Karpas-422 (cell line): ENCODE measurements around the gene IRF5. TPM values are rescaled to one million over a fixed set of nuclear protein-coding genes. Genes with fewer than 3 reads are reported as not detected.
A peak's percentile ranks its signal among the peaks of the same experiment; 100 is the strongest.

Source experiments
- DNase-seq: peaks from one replicate; pipeline ENCODE4 v3.0.0-alpha.2; 2015
- H2AFZ ChIP-seq: fragments of 200-600 bp; sonication (generic); 2 replicates; pipeline ENCODE4 v1.6.1; 2014; ENCODE audit warnings: antibody characterized with exemption, low read length, mixed read lengths
- H3K27ac ChIP-seq: fragments of 200-600 bp; sonication (generic); 2 replicates; pipeline ENCODE4 v1.5.1; 2014; ENCODE audit warnings: mild to moderate bottlenecking, low read length, moderate library complexity
- H3K27me3 ChIP-seq: fragments of 200-600 bp; sonication (generic); 2 replicates; pipeline ENCODE4 v1.6.1; 2014; ENCODE audit warnings: low read length, mixed read lengths
- H3K36me3 ChIP-seq: fragments of 200-600 bp; sonication (generic); 2 replicates; pipeline ENCODE4 v1.6.1; 2014; ENCODE audit warnings: low read length, mixed read lengths; ENCODE audit not compliant: insufficient read depth
- H3K4me1 ChIP-seq: fragments of 200-600 bp; sonication (generic); 2 replicates; pipeline ENCODE4 v1.6.1; 2014; ENCODE audit warnings: mild to moderate bottlenecking, low read length, mixed read lengths
- H3K4me2 ChIP-seq: fragments of 200-600 bp; sonication (generic); 2 replicates; pipeline ENCODE4 v1.6.1; 2014; ENCODE audit warnings: low read length, low read depth, mild to moderate bottlenecking; ENCODE audit not compliant: poor library complexity, severe bottlenecking
- H3K4me3 ChIP-seq: fragments of 200-600 bp; sonication (generic); 2 replicates; pipeline ENCODE4 v1.5.1; 2014; ENCODE audit warnings: mild to moderate bottlenecking, antibody characterized with exemption, low read length, mixed read lengths
- H3K79me2 ChIP-seq: fragments of 200-600 bp; sonication (generic); 2 replicates; pipeline ENCODE4 v1.6.1; 2014; ENCODE audit warnings: mild to moderate bottlenecking, low read length, mixed read lengths
- H3K9ac ChIP-seq: fragments of 200-600 bp; sonication (generic); 2 replicates; pipeline ENCODE4 v1.6.0; 2014; ENCODE audit warnings: low read length
- H3K9me2 ChIP-seq: fragments of 200-600 bp; sonication (generic), shearing (Covaris generic); replicated peaks from 2 replicates; pipeline ENCODE4 v1.6.0; 2014; ENCODE audit warnings: mild to moderate bottlenecking, low read length, moderate library complexity; ENCODE audit not compliant: insufficient read depth
- H3K9me3 ChIP-seq: fragments of 300-700, 200-600 bp; sonication (generic); 2 replicates; pipeline ENCODE4 v1.6.1; 2014; ENCODE audit warnings: low read length, mixed read lengths
- H4K20me1 ChIP-seq: fragments of 200-600 bp; sonication (generic); 2 replicates; pipeline ENCODE4 v1.6.1; 2014; ENCODE audit warnings: mild to moderate bottlenecking, antibody characterized with exemption, low read length, low read depth; ENCODE audit not compliant: insufficient read depth
- total RNA-seq: library from RNA; depleted of rRNA; stranded (reverse); fragments of >200 nt; shearing (Covaris generic); gene quantifications from 2 replicates; pipeline ENCODE4 v1.2.3, GENCODE V29; 2014; ENCODE audit warnings: low replicate concordance

Gene IRF5
- total RNA-seq, 1 experiment from 2014 or later, result 7.8 TPM

- H3K4me2 ChIP-seq, result no peak overlapping the region
- H3K9me3 ChIP-seq, result no peaks in the 10 kb centered on the region
- H3K9ac ChIP-seq, result no peak overlapping the region
- no peaks in the 10 kb centered on the region for H3K4me1 ChIP-seq
- no peak for DNase-seq
- H3K27me3 ChIP-seq, result no peaks in the 10 kb centered on the region
- no peak overlapping the region for H3K4me3 ChIP-seq
- no peak overlapping the region for H3K27ac ChIP-seq
- no peaks in the 10 kb centered on the region for H3K36me3 ChIP-seq
- no peak overlapping the region for H2AFZ ChIP-seq
- H3K79me2 ChIP-seq, result no peaks in the 10 kb centered on the region
- no peaks in the 10 kb centered on the region for H4K20me1 ChIP-seq
- no peaks in the 10 kb centered on the region for H3K9me2 ChIP-seq
These were observed 33.9 kb upstream of the IRF5 start for GRCh38 chr7:128903621-128904361.

GRCh38 chr7:128904381-128905197 lies 33.1 kb upstream of the IRF5 start:
- no peaks in the 10 kb centered on the region for H3K36me3 ChIP-seq
- no peak overlapping the region for H3K27ac ChIP-seq
- no peaks in the 10 kb centered on the region for H3K9me2 ChIP-seq
- peak; percentile 88 for DNase-seq
- no peak overlapping the region for H3K4me2 ChIP-seq
- no peaks in the 10 kb centered on the region for H3K4me1 ChIP-seq
- H3K4me3 ChIP-seq, result no peak overlapping the region
- no peaks in the 10 kb centered on the region for H4K20me1 ChIP-seq
- H3K9ac ChIP-seq, result no peak overlapping the region
- H2AFZ ChIP-seq, result no peak overlapping the region
- no peaks in the 10 kb centered on the region for H3K9me3 ChIP-seq
- no peaks in the 10 kb centered on the region for H3K27me3 ChIP-seq
- no peaks in the 10 kb centered on the region for H3K79me2 ChIP-seq

- H2AFZ ChIP-seq, result no peak overlapping the region
- no peak overlapping the region for H3K9ac ChIP-seq
- no peaks in the 10 kb centered on the region for H3K9me3 ChIP-seq
- H3K27me3 ChIP-seq, result no peaks in the 10 kb centered on the region
- no peak for DNase-seq
- H3K27ac ChIP-seq, result no peak overlapping the region
- H3K4me3 ChIP-seq, result no peak overlapping the region
- no peaks in the 10 kb centered on the region for H4K20me1 ChIP-seq
- no peaks in the 10 kb centered on the region for H3K9me2 ChIP-seq
- no peaks in the 10 kb centered on the region for H3K79me2 ChIP-seq
- no peak overlapping the region for H3K4me2 ChIP-seq
- H3K36me3 ChIP-seq, result no peaks in the 10 kb centered on the region
- H3K4me1 ChIP-seq, result no peaks in the 10 kb centered on the region
These were observed 31.5 kb upstream of the IRF5 start for GRCh38 chr7:128906001-128906765.

- Histone ChIP-seq H3K9ac (no peak overlapping the region), H3K27ac (no peak overlapping the region), H3K4me3 (no peak overlapping the region), H3K9me3 (no peaks in the 10 kb centered on the region), H3K27me3 (no peaks in the 10 kb centered on the region), H3K36me3 (no peaks in the 10 kb centered on the region), H3K79me2 (no peaks in the 10 kb centered on the region), H3K4me2 (no peak overlapping the region), H4K20me1 (no peaks in the 10 kb centered on the region), H3K4me1 (no peaks in the 10 kb centered on the region), H2AFZ (no peak overlapping the region), H3K9me2 (no peaks in the 10 kb centered on the region)
- peak; percentile 49 for DNase-seq
These were observed 30.8 kb upstream of the IRF5 start for GRCh38 chr7:128906766-128907559.

- Histone ChIP-seq H3K27ac (no peak overlapping the region), H3K9ac (no peak overlapping the region), H3K79me2 (no peaks in the 10 kb centered on the region), H3K36me3 (no peaks in the 10 kb centered on the region), H3K27me3 (no peaks in the 10 kb centered on the region), H3K4me3 (no peak overlapping the region), H3K4me2 (no peak overlapping the region), H4K20me1 (no peaks in the 10 kb centered on the region), H3K9me2 (no peaks in the 10 kb centered on the region), H3K9me3 (no peaks in the 10 kb centered on the region), H3K4me1 (no peaks in the 10 kb centered on the region), H2AFZ (no peak overlapping the region)
- DNase-seq, result no peak
These were observed 28.7 kb upstream of the IRF5 start for GRCh38 chr7:128908750-128909624.

GRCh38 chr7:128909625-128910568 lies 27.8 kb upstream of the IRF5 start:
- Histone ChIP-seq H3K4me1 (no peaks in the 10 kb centered on the region), H3K27me3 (no peaks in the 10 kb centered on the region), H2AFZ (no peak overlapping the region), H3K9ac (no peak overlapping the region), H3K9me2 (no peaks in the 10 kb centered on the region), H3K27ac (no peak overlapping the region), H4K20me1 (no peaks in the 10 kb centered on the region), H3K4me3 (no peak overlapping the region), H3K4me2 (no peak overlapping the region), H3K36me3 (no peaks in the 10 kb centered on the region), H3K79me2 (no peaks in the 10 kb centered on the region), H3K9me3 (no peaks in the 10 kb centered on the region)
- DNase-seq, result no peak
